Activated CD4-positive, alpha-beta T cell treated with anti-CD3 and anti-CD28 coated beads, Interleukin-2, amount 50 U/mL, for 48 hours (primary cell): Measurements from ENCODE around the gene SIAH1.
"Not testable (repeated sequence)": the region's sequence is repeated elsewhere in the genome, so short reads cannot be mapped to it uniquely, and the experiment has no call there.

ENCODE experiments used
- DNase-seq, 2 experiments: peaks; one replicate each; pipeline ENCODE4 v3.0.0-alpha.2; 2020

The SIAH1 gene

DNA sequence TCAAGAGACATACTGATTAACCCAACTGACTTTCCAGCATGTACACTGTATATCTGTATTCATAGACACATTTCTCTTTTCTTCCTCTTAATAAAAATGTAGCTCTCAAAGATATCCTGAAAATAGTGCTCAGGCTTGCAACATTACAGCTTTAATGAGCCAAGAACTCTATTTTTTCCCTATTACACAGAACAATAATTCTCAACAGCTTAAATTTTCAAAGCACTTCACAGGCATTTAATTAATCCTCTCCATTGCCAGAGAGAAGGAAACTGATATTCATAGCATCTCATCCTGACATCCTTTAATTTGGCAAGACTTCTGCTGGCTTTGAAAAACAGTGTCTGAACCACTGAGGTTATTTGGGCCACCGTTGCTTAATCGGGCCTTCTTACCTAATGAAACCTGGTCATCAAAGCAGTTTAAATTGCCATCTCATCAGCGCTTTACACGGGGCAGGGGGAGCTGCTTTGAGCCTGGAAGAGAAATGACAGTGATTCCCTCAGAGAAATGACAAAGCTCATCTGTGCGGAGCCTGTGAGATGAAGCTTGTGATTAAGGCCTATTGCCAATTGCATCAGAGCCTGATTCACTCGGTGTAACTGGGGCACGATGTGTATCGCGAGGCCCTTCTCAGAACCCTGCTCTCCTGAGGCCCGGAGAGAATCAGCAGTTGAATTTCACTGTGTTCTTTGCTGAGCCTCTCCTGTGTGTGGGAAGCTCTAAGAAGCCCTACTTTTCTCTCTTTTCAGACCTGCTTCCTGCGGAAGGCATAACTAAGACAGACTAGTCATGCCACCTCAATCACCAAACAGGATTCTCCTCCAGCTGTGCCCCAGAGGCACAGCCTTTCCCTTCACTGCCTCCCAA, 8.5 kb upstream of the SIAH1 start:
- peak in 1 of 2 experiments; percentile 21 for DNase-seq

DNA sequence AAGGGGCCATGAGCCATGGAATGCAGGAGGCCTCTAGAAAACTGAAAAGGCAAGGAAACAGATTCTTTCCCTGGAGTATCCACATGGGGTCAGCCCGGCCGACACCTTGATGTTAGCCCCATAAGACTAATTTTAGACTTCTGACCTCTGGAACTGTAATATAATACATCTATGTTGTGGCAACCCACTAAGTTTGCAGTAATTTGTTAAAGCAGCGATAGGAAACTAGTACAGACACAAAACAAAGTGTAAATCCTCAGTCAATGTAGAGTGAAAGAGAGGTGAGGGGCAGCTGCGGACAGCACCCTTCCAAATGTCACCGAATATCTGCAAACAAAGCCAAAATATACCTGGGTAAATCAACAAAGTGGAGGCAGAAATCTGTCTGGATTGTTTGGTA, 7.2 kb upstream of the SIAH1 start:
- DNase-seq = no peak

DNA sequence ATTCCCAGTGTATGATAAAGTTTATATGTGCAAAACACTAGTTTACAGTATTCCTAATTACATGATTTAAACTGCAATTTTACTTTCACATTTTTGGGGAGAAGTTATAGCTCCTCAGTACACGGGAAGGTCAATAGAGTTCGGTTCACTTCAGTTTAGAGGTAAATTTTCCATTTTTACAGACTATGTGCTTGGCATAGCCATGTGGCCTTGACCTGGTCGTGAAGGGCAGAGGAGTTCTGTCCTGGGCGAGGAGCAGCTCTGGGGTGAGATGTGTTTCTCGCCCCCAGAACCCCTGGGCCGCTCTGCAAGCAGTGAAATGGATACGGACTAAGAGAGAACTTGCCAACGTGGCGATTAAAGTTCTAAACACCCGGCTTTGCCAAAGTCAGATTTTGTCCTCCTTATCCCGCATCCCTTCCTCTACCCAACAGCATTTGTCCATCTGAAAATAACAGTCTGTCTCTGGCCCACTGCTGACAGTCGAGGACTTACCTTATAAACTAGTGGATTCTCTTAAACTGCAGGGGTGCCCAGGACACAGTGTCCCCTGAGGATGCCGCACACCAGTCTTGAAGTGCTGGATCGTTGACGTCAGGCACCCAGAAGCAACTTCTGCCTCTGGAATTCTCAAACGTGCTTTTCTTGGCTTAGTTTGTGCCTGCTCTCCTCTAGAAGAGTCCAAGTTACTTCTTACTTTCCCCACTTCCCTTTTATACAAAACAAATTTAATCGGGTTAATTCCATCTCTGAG, 1.5 kb upstream of the SIAH1 start:
- DNase-seq = no peak

DNA sequence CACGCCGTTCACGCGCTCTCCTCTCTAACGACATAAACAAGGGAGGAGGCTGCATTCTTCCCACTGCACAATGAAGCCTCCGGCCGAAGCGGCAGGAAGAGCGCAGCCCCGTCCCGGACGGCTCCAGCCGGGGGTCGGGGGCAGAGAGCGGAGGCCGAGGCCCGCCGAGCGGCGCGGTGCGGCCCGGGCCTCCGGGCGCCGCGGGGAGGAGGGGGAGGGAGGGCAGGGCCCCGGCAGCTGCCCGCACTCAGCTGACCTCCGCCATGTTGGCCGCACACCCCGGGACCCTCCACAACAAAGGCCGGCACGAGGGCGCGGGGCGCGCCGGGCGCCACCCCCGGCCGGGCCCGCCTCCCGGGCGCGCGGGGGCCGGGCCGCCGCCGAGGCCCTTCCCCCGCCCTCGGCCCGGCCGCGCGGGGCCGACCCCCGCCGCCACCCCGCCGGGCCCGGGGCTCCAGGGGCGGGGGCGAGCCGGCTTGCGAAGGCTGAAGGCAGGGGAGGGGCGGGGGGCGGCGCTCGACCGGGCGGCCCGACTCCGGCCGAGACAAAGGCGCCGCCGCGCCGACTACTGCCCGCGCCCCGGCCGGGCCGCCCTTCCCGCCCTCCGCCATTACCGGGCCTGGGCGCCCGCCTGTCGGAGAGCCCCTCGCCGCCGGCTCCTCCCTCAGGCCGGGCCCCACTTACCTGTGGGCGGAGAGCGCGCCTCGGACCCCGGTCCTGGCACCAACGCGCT, 527 bp downstream of the SIAH1 start:
- DNase-seq = peak; percentile 24 to 43

DNA sequence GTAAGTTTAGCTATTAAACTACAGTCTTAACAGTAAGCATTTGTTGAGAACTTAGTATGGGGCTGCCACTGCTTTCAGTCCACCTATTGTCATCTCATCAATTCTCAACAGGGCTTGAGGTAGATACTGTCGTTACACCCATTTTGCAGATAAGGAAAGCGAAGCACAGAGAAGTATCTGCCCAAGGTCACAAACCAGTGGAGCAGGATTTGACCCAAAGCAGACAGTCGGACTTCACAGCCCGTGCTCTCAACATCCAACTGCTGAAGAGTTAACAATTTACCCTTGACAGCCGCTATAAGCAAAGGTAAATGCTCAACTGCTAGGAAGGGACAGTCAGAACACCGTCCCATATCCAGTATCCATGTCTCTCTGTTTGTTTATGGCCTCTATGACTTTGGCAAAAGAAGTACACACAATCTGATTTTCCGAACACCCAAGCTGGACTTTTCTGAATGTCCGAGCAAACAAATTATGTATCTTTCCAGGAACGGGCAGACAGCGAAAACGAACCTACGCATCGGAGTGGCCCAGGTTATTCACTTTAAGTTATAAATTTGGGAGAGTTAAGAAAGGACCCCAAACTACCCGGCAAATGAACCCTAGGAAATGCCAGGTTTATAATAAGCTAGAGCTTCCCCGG, 1.2 kb downstream of the SIAH1 start:
- peak in 1 of 2 experiments; percentile 8 for DNase-seq

DNA sequence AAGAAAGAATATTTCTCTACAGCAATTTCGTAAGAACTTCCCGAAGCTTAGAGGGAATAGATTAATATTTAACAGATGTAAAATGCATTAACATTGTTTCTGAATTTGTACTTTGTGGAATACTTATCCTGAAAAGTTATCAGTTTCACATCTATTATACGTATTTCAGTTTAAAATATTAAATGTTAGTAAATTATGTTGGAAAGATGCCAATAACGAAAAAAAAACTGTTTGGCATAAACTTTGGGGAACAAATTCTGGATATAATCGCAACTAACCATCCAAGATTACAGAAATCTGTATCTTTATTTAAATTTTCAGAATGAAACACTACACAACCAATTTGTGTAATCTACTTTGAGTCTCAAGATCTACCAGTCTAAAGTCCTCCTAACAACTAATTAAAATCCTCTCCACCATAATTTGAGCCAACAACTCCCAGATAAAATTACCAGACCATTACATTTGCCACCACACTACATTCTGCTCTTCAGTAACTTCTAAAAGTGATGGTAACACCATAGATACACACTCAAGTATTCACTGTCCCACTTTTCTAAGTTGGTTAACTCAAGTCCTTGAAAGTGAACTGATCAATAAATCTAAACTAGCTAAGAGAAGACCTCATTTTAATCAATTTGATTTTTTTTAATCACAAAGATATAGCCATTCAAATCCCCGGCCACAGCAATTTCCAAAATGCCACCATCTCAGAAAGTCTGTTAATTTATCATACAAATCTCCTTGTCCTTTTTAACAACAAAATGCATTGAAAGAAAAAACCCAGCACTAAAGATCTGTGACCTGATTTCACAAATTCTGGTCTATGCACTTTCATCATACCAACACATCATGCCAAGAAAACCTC, 2.0 kb downstream of the SIAH1 start:
- DNase-seq = no peak

DNA sequence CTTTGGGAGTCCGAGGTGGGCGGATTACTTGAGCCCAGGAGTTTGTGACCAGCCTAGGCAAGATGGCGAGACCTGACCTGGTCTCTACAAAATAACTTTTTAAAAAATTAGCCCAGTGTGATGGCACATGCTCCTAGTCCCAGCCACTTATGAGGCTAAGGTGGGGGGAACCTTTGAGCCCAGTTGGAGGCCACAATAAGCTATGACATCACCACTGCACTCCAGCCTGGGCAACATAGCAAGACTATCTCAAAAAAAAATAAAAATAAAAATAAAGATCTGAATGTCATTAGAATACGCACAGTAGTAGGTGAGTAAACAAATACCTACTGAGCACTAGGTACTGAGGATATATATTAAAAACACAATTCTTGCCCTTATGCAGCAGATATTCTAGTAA, 3.1 kb downstream of the SIAH1 start:
- no peak for DNase-seq

DNA sequence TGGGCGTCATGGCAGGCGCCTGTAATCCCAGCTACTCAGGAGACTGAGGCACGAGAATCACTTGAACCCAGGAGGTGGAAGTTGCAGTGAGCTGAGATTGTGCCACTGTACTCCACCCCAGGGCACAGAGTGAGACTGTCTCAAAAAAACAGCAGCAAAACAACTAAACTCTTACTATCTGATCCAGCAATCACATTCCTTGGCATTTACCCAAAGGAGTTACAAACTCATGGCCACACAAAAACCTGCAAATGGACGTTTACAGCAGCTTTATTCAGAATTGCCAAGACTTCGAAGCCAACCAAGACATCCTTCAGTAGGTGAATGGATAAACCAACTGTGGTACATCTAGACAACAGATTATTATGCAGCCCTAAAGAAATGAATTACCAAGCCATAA, 4.0 kb downstream of the SIAH1 start:
- no peak for DNase-seq

DNA sequence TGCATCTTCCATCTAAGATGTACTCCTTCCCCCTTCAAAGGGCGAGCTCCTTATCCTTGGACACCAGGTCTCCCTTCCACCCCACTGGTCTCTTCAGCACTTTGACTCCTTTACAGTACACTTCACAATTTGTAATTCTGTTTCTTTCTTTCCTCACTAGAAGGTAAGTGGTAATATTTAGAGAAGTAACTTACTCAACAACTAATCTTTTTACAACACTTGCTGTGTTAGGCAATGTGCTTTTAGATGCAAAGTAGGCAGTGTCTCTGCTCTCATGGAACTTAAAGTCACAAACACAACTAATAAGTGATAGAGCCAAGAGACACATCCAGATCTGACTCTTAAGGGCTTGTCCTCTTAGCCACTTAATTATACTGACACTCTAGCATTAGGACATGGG, 6.4 kb downstream of the SIAH1 start:
- no peak for DNase-seq

DNA sequence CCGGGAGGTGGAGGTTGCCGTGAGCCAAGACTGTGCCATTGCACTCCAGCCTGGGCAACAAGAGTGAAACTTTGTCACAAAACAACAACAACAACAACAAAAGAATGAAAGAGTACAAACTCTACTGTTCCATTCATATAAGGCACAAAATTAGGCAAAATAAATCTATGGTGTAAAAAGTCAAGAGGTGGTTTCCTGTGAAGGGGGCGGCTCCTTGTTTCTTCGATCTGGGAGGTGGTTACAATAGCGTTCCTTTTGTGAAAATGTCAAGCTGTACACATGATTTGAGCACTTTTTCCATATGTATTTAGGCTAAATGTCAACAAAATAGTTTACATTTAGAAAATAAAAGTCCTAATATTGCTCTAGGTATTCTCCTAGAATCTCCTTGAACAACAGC, 6.9 kb downstream of the SIAH1 start:
- DNase-seq = no peak

DNA sequence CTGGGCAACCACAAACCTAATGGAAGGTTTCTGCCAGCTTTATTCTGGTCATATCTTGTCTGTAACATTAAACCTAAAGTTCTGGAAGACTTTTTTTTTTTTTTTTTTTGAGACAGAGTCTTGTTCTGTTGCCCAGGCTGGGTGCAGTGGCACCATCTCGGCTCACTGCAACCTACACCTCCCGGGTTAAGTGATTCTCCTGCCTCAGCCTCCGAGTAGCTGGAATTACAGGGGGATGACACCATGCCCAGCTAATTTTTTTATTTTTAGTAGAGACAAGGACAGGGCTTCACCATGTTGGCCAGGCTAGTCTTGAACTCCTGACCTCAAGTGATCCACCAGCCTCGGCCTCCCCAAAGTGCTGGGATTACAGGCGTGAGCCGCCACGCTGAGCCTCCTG, 7.9 kb downstream of the SIAH1 start:
- not testable (repeated sequence) for DNase-seq

DNA sequence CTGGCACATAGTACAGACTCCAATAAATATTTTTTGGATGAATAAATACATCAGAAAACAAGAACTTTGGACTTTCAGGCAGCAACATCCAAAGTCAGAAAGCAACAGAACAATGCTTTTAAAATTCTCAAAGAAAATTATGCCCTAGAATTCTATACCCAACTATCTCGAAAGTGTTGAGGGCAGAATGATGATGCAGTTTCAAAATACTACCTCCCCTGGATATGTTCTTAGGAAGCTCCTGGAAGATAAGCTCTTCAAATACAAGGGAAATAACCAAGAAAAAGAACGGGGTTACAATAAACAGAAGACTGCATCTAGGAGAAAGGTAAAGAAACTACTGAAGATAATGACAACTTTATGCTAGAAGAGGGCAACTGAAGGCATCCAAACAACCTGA, 11.0 kb downstream of the SIAH1 start:
- no peak for DNase-seq

DNA sequence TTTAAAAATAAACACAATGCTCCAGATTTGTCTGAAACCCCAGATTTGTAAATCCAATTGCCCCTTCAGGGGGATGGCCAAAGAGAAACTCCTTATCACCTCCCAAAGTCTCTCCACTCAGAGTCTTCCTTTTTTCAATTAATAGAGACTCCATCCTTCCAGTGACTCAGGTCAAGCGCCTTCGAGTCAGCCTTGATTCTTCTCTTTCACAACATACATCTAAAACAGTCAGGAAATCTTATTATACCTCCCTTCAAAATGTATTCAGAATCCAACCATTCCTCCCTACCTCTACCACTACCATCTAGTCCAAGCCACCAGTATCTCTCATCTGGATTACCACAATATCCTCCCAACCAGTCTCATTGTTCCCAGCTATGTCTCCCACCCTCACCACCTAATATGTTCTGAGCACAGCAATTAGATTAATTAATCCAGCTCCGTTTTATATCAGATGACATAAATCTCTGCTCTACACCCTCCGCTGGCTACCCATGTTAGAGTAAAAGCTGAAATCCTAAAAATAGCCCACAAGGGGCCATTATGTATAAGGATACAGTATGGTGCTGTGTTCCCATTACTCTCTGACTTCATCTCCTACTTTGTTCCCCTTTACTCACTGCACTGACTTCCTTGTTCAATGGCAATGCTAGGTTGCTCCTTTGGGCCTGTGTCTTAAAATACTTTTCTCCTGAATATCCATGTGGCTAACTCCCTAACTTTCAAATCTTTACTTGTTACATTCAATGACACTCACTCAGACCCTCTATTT, 11.8 kb downstream of the SIAH1 start:
- DNase-seq = no peak

DNA sequence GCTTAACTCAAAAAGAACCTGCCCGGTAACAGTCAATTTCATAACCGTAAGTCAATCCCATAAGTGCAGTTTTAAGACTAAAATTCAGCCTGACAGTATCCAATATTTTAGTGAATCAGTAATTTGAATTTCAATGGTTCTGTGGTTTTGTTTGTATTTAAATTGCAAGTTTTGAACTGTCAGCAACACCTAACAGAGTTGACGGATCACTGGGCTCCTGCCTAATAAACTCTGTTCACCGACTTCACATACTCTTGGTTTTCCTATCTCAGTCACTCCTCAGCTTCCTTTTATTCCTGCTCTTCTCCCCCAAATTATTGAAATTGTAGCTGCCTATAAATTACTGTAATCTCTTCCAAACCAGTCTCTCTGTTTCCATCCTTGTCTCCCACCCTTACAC, 12.5 kb downstream of the SIAH1 start:
- no peak for DNase-seq

DNA sequence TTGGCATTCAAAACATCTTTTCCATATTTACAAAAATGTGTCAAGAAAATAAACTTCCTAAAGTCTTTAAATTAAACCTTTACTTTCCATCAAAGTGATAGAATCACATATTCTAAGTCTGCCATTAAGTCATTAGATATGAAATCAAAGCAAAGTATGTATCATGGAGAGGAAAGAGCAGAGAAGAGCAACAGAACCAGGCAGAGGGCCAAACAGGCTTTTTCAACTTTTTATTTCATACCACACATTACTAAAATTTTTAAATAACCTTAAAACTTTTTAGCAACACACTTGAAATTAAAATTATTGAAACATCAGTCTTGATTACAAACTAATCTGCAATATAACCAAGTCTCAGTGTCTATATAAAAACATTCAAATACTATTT, 13.8 kb downstream of the SIAH1 start:
- no peak for DNase-seq

DNA sequence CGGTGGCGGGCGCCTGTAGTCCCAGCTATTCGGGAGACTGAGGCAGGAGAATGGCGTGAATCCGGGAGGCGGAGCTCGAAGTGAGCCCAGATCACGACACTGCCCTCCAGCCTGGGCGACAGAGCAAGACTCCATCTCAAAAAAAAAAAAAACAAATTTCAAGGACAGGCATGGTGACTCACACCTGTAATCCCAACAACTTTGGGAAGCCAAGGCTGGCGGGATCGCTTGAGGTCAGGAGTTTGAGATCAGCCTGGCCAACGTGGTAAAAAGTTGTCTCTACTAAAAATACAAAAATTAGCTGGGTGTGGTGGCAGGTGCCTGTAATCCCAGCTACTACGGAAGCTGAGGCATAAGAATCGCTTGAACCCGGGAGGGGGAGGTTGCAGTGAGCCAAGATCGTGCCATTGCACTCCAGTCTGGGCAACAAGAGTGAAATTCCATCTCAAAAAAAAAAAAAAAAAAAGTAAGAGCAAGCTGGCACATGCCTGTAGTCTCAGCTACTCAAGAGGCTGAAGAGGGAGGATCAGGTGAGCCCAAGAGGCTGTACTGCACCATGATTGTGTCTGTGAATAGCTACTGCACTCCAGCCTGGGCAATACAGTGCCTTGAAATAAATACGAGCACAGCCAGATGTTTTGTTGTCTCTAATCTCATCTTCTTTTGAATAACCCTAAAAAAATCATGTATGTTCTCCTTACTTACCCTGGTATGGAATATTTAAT, 14.4 kb downstream of the SIAH1 start:
- DNase-seq = not testable (repeated sequence)

DNA sequence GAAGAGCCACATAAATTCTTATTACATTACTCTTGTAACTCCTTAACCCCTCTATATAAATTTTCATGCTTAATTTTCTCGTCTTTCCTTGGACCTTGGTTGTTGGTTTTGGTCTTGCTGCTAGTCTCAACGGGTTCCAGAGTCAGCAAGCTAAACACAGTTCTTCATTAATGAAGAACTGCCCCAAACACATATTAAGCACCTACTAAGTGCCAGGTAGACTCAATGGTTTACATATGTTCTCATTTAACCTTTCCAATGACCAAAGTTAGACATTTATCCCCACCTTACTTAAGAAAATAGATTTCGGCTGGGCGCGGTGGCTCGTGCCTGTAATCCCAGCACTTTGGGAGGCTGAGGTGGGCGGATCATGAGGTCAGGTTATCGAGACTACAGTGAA, 15.0 kb downstream of the SIAH1 start:
- no peak for DNase-seq

DNA sequence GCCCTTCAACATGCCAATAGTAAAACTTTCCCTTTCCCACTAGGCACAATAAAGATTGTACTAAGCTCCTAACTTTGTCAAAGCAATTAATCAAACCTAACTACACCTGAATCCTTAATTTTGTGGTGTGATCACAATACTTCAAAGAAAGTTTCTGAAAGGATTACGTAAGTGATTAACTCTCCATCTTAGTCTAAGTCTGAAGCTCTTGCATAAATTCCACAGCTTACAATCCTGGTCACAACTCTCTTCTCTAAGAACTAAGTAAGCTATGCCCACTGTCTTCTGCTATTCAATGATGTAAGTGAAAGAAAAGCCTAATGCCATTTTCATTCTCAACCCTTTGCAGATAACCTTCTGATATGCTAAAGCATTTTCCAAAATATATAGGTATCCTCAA, 15.4 kb downstream of the SIAH1 start:
- no peak for DNase-seq

DNA sequence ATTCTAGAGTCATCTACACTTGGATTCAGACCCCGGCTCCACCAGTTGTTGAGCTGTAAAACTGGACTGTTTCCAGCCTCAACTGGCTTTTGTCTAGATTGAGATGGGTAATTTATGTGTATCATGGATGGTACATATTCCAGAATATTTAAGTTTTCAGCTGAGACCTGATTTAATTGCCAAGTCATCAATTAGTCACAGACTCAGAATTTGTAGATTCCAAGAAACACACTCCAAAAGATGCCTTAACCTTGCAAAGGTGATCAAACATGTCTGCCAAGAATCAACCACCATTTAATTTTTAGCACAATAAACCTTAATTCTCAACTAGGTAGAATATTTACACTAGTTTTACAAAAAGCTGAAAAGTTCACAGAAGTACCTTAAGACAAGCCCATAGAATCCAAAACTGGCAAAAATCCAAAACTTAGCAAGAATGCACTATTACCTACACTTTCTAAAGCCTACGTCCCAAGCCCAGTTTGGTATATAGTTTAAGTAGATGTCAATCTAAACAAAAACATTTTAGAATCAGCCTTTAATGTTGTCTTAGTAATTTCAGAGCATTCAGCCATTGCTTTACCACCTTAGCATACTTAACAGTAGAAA, 17.7 kb downstream of the SIAH1 start:
- no peak for DNase-seq
